ENCODE measurements around the gene DNAH2.

DNAH2 gene

GRCh38 chr17:7707446-7707845 lies 10.1 kb upstream of the DNAH2 start:
- no peak for TF ChIP-seq CTCF (IDR thresholded peaks at IDR 0.05; ENCODE audit: low read depth, low read length)
- no peak for DNase-seq (ENCODE audit: low read depth in 2 of 2)
- no peak overlapping the region for H3K4me3 ChIP-seq (replicated peaks in 1 of 2; ENCODE audit: low read depth in 2 of 2, low read length in 2 of 2)

- TF ChIP-seq CTCF (IDR thresholded peaks at IDR 0.05; ENCODE audit: low read depth, low read length): no peak
- H3K4me3 ChIP-seq (replicated peaks in 1 of 2; ENCODE audit: low read depth in 2 of 2, low read length in 2 of 2): no peak overlapping the region
- no peak for DNase-seq (ENCODE audit: low read depth in 2 of 2)
Observed at GRCh38 chr17:7707858-7708750, 9.4 kb upstream of the DNAH2 start.

GRCh38 chr17:7709031-7709430 lies 8.5 kb upstream of the DNAH2 start:
- no peak for TF ChIP-seq CTCF (IDR thresholded peaks at IDR 0.05; ENCODE audit: low read depth, low read length)
- DNase-seq (ENCODE audit: low read depth in 2 of 2): no peak
- H3K4me3 ChIP-seq (replicated peaks in 1 of 2; ENCODE audit: low read depth in 2 of 2, low read length in 2 of 2): no peak overlapping the region

- no peak overlapping the region for H3K4me3 ChIP-seq (replicated peaks in 1 of 2; ENCODE audit: low read depth in 2 of 2, low read length in 2 of 2)
- TF ChIP-seq CTCF (IDR thresholded peaks at IDR 0.05; ENCODE audit: low read depth, low read length): no peak
- DNase-seq (ENCODE audit: low read depth in 2 of 2): no peak
Observed at GRCh38 chr17:7710301-7710700, 7.2 kb upstream of the DNAH2 start.

- no peak overlapping the region for H3K4me3 ChIP-seq (replicated peaks in 1 of 2; ENCODE audit: low read depth in 2 of 2, low read length in 2 of 2)
- DNase-seq (ENCODE audit: low read depth in 2 of 2): no peak
- TF ChIP-seq CTCF (IDR thresholded peaks at IDR 0.05; ENCODE audit: low read depth, low read length): peak; percentile 29
Observed at GRCh38 chr17:7711051-7711755, 6.3 kb upstream of the DNAH2 start.

GRCh38 chr17:7712111-7712771 lies 5.3 kb upstream of the DNAH2 start:
- no peak for TF ChIP-seq CTCF (IDR thresholded peaks at IDR 0.05; ENCODE audit: low read depth, low read length)
- DNase-seq (ENCODE audit: low read depth in 2 of 2): no peak
- no peak overlapping the region for H3K4me3 ChIP-seq (replicated peaks in 1 of 2; ENCODE audit: low read depth in 2 of 2, low read length in 2 of 2)
